ENCODE measurements around the gene PDILT. TPM values are rescaled to one million over a fixed set of nuclear protein-coding genes. Genes with fewer than 3 reads are reported as not detected.
"Not testable (repeated sequence)": the region's sequence is repeated elsewhere in the genome, so short reads cannot be mapped to it uniquely, and the experiment has no call there.

Gene PDILT
- total RNA-seq, 1 experiment from 2014 or later: not detected

GRCh38 chr16:20313741-20314140, 90.8 kb downstream of the PDILT start:
- H3K4me1 ChIP-seq (ENCODE audit: insufficient read depth, low read length): peaks cover 6% of the 10 kb centered on the region
- no peak overlapping the region for H3K56ac ChIP-seq (ENCODE audit: insufficient read length, low read depth, low read length)
- no peak overlapping the region for H2AK5ac ChIP-seq (ENCODE audit: insufficient read length, low read length)
- H3K23ac ChIP-seq (ENCODE audit: insufficient read length, low read depth, low read length): no peak overlapping the region
- no peak overlapping the region for H4K91ac ChIP-seq (ENCODE audit: insufficient read length, low read depth, low read length)
- H2BK20ac ChIP-seq (ENCODE audit: low read depth, low read length, poor library complexity, severe bottlenecking): no peak overlapping the region
- no peak for TF ChIP-seq CTCF (conservative IDR thresholded peaks at IDR 0.05)
- no peak overlapping the region for H3K4me2 ChIP-seq (ENCODE audit: insufficient read depth, insufficient read length, low read length)
- no peaks in the 10 kb centered on the region for H4K20me1 ChIP-seq (ENCODE audit: control insufficient read depth, insufficient read depth, insufficient read length)
- no peaks in the 10 kb centered on the region for H3K36me3 Mint-ChIP-seq (ENCODE audit: insufficient read depth in 1 of 3, low read depth in 3 of 3)
- no peak overlapping the region for H2BK5ac ChIP-seq (ENCODE audit: insufficient read length, low read length)
- H3K27ac Mint-ChIP-seq: no peak overlapping the region
- DNase-seq: no peak
- no peak overlapping the region for H3T11ph ChIP-seq (ENCODE audit: low read length)
- H3K4ac ChIP-seq (ENCODE audit: low read depth, low read length): no peak overlapping the region
- no peak overlapping the region for H4K5ac ChIP-seq (ENCODE audit: insufficient read length, low read depth, low read length)
- H3K27me3 Mint-ChIP-seq (ENCODE audit: low read depth): peaks cover 14% of the 10 kb centered on the region
- H3K9me3 ChIP-seq (ENCODE audit: control insufficient read depth, low read depth, low read length): no peaks in the 10 kb centered on the region
- H4K8ac ChIP-seq (replicated peaks; ENCODE audit: insufficient read length, low read depth, low read length): no peak overlapping the region
- H3K14ac ChIP-seq (ENCODE audit: insufficient read depth, low read length): no peak overlapping the region
- peaks cover 8 to 12% of the 10 kb centered on the region in 2 experiments; a peak in 2 of 4 replicates for H3K4me1 Mint-ChIP-seq
- no peak overlapping the region for H2BK120ac ChIP-seq (ENCODE audit: low read depth, low read length, poor library complexity, severe bottlenecking)
- H2BK15ac ChIP-seq (ENCODE audit: low read depth, low read length): no peak overlapping the region
- H3K9ac ChIP-seq (ENCODE audit: extremely low read depth, insufficient read length, low read length): no peak overlapping the region
- no peaks in the 10 kb centered on the region for H3K23me2 ChIP-seq (ENCODE audit: insufficient read length, low read depth, low read length, poor library complexity, severe bottlenecking)
- H3K27me3 ChIP-seq (ENCODE audit: insufficient read depth, low read length): no peaks in the 10 kb centered on the region
- H3K79me1 ChIP-seq (ENCODE audit: insufficient read depth, low read depth, low read length, poor library complexity, severe bottlenecking): no peaks in the 10 kb centered on the region
- H3K79me2 ChIP-seq (ENCODE audit: insufficient read depth, low read length): no peaks in the 10 kb centered on the region
- no CpG with 5 or more reads among the region's 3 CpGs for WGBS (ENCODE audit: extremely low coverage, insufficient read length, low lambda C conversion rate)
- H3K18ac ChIP-seq (ENCODE audit: insufficient read length, low read depth, low read length): no peak overlapping the region
- no peak overlapping the region for H2BK12ac ChIP-seq (ENCODE audit: insufficient read length, low read depth, low read length)
- no peak overlapping the region for H3K4me3 Mint-ChIP-seq
- H2AFZ ChIP-seq (ENCODE audit: low read length): no peak overlapping the region
- peaks cover 0 to 4% of the 10 kb centered on the region in 2 experiments; a peak in 1 of 5 replicates for H3K9me3 Mint-ChIP-seq
- H3K27ac ChIP-seq (ENCODE audit: insufficient read length, low read depth, low read length): no peak overlapping the region

- H3K23ac ChIP-seq (ENCODE audit: insufficient read length, low read depth, low read length); H3K9me3 ChIP-seq (ENCODE audit: control insufficient read depth, low read depth, low read length); H3K27me3 ChIP-seq (ENCODE audit: insufficient read depth, low read length); H3K4me2 ChIP-seq (ENCODE audit: insufficient read depth, insufficient read length, low read length); H4K8ac ChIP-seq (replicated peaks; ENCODE audit: insufficient read length, low read depth, low read length); H3K9ac ChIP-seq (ENCODE audit: extremely low read depth, insufficient read length, low read length); H2BK20ac ChIP-seq (ENCODE audit: low read depth, low read length, poor library complexity, severe bottlenecking); H3K14ac ChIP-seq (ENCODE audit: insufficient read depth, low read length); H3K4me1 ChIP-seq (ENCODE audit: insufficient read depth, low read length); H2BK15ac ChIP-seq (ENCODE audit: low read depth, low read length); H3K27ac Mint-ChIP-seq; H3K79me2 ChIP-seq (ENCODE audit: insufficient read depth, low read length); H2AK5ac ChIP-seq (ENCODE audit: insufficient read length, low read length); H3K27ac ChIP-seq (ENCODE audit: insufficient read length, low read depth, low read length); H3K4ac ChIP-seq (ENCODE audit: low read depth, low read length); H3K56ac ChIP-seq (ENCODE audit: insufficient read length, low read depth, low read length); H4K91ac ChIP-seq (ENCODE audit: insufficient read length, low read depth, low read length); H3K9me3 Mint-ChIP-seq; H3T11ph ChIP-seq (ENCODE audit: low read length); H3K27me3 Mint-ChIP-seq (ENCODE audit: low read depth); H3K18ac ChIP-seq (ENCODE audit: insufficient read length, low read depth, low read length); H3K23me2 ChIP-seq (ENCODE audit: insufficient read length, low read depth, low read length, poor library complexity, severe bottlenecking); H3K79me1 ChIP-seq (ENCODE audit: insufficient read depth, low read depth, low read length, poor library complexity, severe bottlenecking); H4K5ac ChIP-seq (ENCODE audit: insufficient read length, low read depth, low read length); DNase-seq; H2BK12ac ChIP-seq (ENCODE audit: insufficient read length, low read depth, low read length); H2AFZ ChIP-seq (ENCODE audit: low read length); H3K4me3 Mint-ChIP-seq; H3K36me3 Mint-ChIP-seq (ENCODE audit: insufficient read depth in 1 of 3, low read depth in 3 of 3); H2BK120ac ChIP-seq (ENCODE audit: low read depth, low read length, poor library complexity, severe bottlenecking); H4K20me1 ChIP-seq (ENCODE audit: control insufficient read depth, insufficient read depth, insufficient read length); H2BK5ac ChIP-seq (ENCODE audit: insufficient read length, low read length): not testable (repeated sequence)
- H3K4me1 Mint-ChIP-seq: peaks cover 8 to 12% of the 10 kb centered on the region in 2 experiments; a peak in 2 of 4 replicates
- WGBS (ENCODE audit: extremely low coverage, insufficient read length, low lambda C conversion rate): no CpG with 5 or more reads among the region's 7 CpGs
Measured at GRCh38 chr16:20312536-20313095, 91.9 kb downstream of the PDILT start.

Measured in H9 (cell line).